Left lung (tissue), 10 donors: ENCODE results near the gene EVL. TPM values are rescaled to one million over a fixed set of nuclear protein-coding genes. Genes with fewer than 3 reads are reported as not detected.
A peak's percentile ranks its signal among the peaks of the same experiment; 100 is the strongest.

ENCODE experiments used
- ATAC-seq: fragments of 200-7000 bp; cut with Tn5 transposase; one replicate; pipeline ENCODE4 v1.9.1; 2020; ENCODE audit warnings: moderate library complexity
- DNase-seq, 4 donors: peaks; one replicate each; pipeline ENCODE4 v3.0.0-alpha.2; 2013 to 2020
- H3K27ac ChIP-seq, 2 donors: fragments of 200-600 bp; sonication (generic) in 1 of 2; one replicate each; pipeline versions ENCODE4 v1.5.0 to v1.8.0; 2020 to 2021
- H3K27me3 ChIP-seq, 2 donors: fragments of 200-600 bp; sonication (generic) in 1 of 2; one replicate each; pipeline versions ENCODE4 v1.5.0 to v1.8.0; 2020 to 2021
- H3K36me3 ChIP-seq, 2 donors: fragments of 200-600 bp; sonication (generic) in 1 of 2; one replicate each; pipeline versions ENCODE4 v1.5.0 to v1.8.0; 2020 to 2021
- H3K4me1 ChIP-seq, 2 donors: fragments of 200-600 bp; one replicate each; pipeline ENCODE4 v1.8.0; 2021
- H3K4me3 ChIP-seq, 2 donors: fragments of 200-600 bp; sonication (generic) in 1 of 2; one replicate each; pipeline versions ENCODE4 v1.5.0 to v1.8.0; 2020 to 2021; ENCODE audit warnings: mild to moderate bottlenecking in 1 of 2
- H3K9me3 ChIP-seq, 2 donors: fragments of 200-600 bp; sonication (generic) in 1 of 2; one replicate each; pipeline versions ENCODE4 v1.5.0 to v1.8.0; 2020 to 2021
- CTCF ChIP-seq, 2 donors: fragments of 200-600 bp; sonication (generic) in 1 of 2; IDR thresholded peaks; one replicate each; pipeline versions ENCODE4 v1.5.0 to v1.8.0; 2021; ENCODE audit warnings: antibody characterized with exemption in 2 of 2
- intact Hi-C, 2 donors: fragments of 100-400 bp; cut with DNase I; formaldehyde crosslinking; loops; one replicate each; pipeline versions ENCODE4 v1.11.2 to v1.14.2; 2022
- polyA plus RNA-seq, 6 donors: library from polyadenylated mRNA; unstranded; fragments of 120-200 nt; gene quantifications; one replicate each; pipeline ENCODE4 v1.2.1, GENCODE V29; 2013; ENCODE audit not compliant: insufficient read length in 6 of 6
- total RNA-seq, 2 donors: library from RNA; stranded (reverse); fragmentation: NEBNext Ultra II Directional; extraction: Animal tissue kit (Norgen Biotek cat#: 25700); gene quantifications; one replicate each; pipeline ENCODE4 v1.2.1, GENCODE V29; 2021
- donor health status: DM: no; HTN: yes; CAD: no.
- donor health status: DM: no; HTN: no; CAD: no.

The EVL gene
- total and polyA plus RNA-seq, 8 donors, result 60.2 to 264 (median 197) TPM

- no peak for TF ChIP-seq CTCF (IDR thresholded peaks at IDR 0.05)
- peak overlapping the region in 1 of 2 donors; percentile 63 for H3K27ac ChIP-seq
- peaks cover 0 to 19% of the 10 kb centered on the region in 2 donors for H3K36me3 ChIP-seq
- no peaks in the 10 kb centered on the region for H3K9me3 ChIP-seq
- peaks cover 0 to 63% of the 10 kb centered on the region in 2 donors for H3K4me1 ChIP-seq
- no peak overlapping the region for H3K4me3 ChIP-seq
- DNase-seq, result no peak
- H3K27me3 ChIP-seq, result no peaks in the 10 kb centered on the region
- ATAC-seq, result no peak
- intact Hi-C loops, result no loop called here
Measured at GRCh38 chr14:100144645-100144995, 79.4 kb downstream of the EVL start.

- H3K9me3 ChIP-seq, result no peaks in the 10 kb centered on the region
- H3K36me3 ChIP-seq, result peaks cover 0 to 19% of the 10 kb centered on the region in 2 donors
- H3K27me3 ChIP-seq, result no peaks in the 10 kb centered on the region
- DNase-seq (no peak), ATAC-seq (peak; percentile 25)
- H3K4me1 ChIP-seq, result peaks cover 0 to 63% of the 10 kb centered on the region in 2 donors
- intact Hi-C loops, result no loop called here
- peak overlapping the region in 1 of 2 donors; percentile 63 for H3K27ac ChIP-seq
- no peak overlapping the region for H3K4me3 ChIP-seq
- no peak for TF ChIP-seq CTCF (IDR thresholded peaks at IDR 0.05)
Measured at GRCh38 chr14:100144996-100145646, 79.9 kb downstream of the EVL start.

GRCh38 chr14:100145682-100146464 lies 80.7 kb downstream of the EVL start:
- intact Hi-C loops, result no loop called here
- no peaks in the 10 kb centered on the region for H3K27me3 ChIP-seq
- DNase-seq (peak in 1 of 4 donors; percentile 74), ATAC-seq (no peak)
- H3K4me1 ChIP-seq, result peaks cover 4 to 62% of the 10 kb centered on the region in 2 donors
- TF ChIP-seq CTCF (IDR thresholded peaks at IDR 0.05), result no peak
- no peaks in the 10 kb centered on the region for H3K9me3 ChIP-seq
- H3K27ac ChIP-seq, result peak overlapping the region in 1 of 2 donors; percentile 63
- peaks cover 0 to 19% of the 10 kb centered on the region in 2 donors for H3K36me3 ChIP-seq
- H3K4me3 ChIP-seq, result no peak overlapping the region

GRCh38 chr14:100146531-100147091 lies 81.4 kb downstream of the EVL start:
- Histone ChIP-seq H3K36me3 (peaks cover 0 to 13% of the 10 kb centered on the region in 2 donors), H3K4me3 (no peak overlapping the region), H3K27me3 (no peaks in the 10 kb centered on the region), H3K27ac (no peak overlapping the region), H3K9me3 (no peaks in the 10 kb centered on the region), H3K4me1 (peaks cover 4 to 55% of the 10 kb centered on the region in 2 donors)
- intact Hi-C loops, result no loop called here
- ATAC-seq (no peak), DNase-seq (peak in 1 of 4 donors; percentile 77)
- TF ChIP-seq CTCF (IDR thresholded peaks at IDR 0.05), result no peak

- no peak overlapping the region for H3K27ac ChIP-seq
- H3K4me3 ChIP-seq, result no peak overlapping the region
- peaks cover 4 to 52% of the 10 kb centered on the region in 2 donors for H3K4me1 ChIP-seq
- H3K36me3 ChIP-seq, result peaks cover 0 to 8% of the 10 kb centered on the region in 2 donors
- intact Hi-C loops, result no loop called here
- TF ChIP-seq CTCF (IDR thresholded peaks at IDR 0.05), result no peak
- ATAC-seq (no peak), DNase-seq (peak in 1 of 4 donors; percentile 83)
- H3K27me3 ChIP-seq, result no peaks in the 10 kb centered on the region
- H3K9me3 ChIP-seq, result no peaks in the 10 kb centered on the region
Measured at GRCh38 chr14:100147181-100147631, 82.0 kb downstream of the EVL start.
